Keratinocyte (primary cell): Measurements from ENCODE around the gene AHCY. TPM values are rescaled to one million over a fixed set of nuclear protein-coding genes. Genes with fewer than 3 reads are reported as not detected.

Source experiments
- DNase-seq: peaks from one replicate; pipeline ENCODE4 v3.0.0-alpha.2; 2011; ENCODE audit warnings: low read depth, missing footprints, low spot score
- FAIRE-seq: peaks from 2 replicates; lab custom pipeline; 2011; peaks lifted over from hg19 to GRCh38; lab: Jason Lieb, UNC
- H2AFZ ChIP-seq: 2 replicates; pipeline ENCODE4 v1.6.0; 2012; ENCODE audit warnings: low read length, control low read depth, inconsistent platforms; ENCODE audit not compliant: control insufficient read depth
- H3K27ac ChIP-seq: 2 replicates; pipeline ENCODE4 v1.5.1; 2011; ENCODE audit warnings: low read length; ENCODE audit not compliant: control insufficient read depth, insufficient read depth
- H3K27me3 ChIP-seq: 3 replicates; pipeline ENCODE4 v1.6.0; 2011; ENCODE audit warnings: low read length; ENCODE audit not compliant: control insufficient read depth, insufficient read depth; ENCODE audit errors: extremely low read depth
- H3K36me3 ChIP-seq, 2 experiments: 2 replicates in 1 of 2; 3 replicates in 1 of 2; pipeline ENCODE4 v1.5.1; 2011; ENCODE audit warnings: low read length in 2 of 2, mild to moderate bottlenecking in 1 of 2; ENCODE audit not compliant: control insufficient read depth in 2 of 2, insufficient read depth in 2 of 2; ENCODE audit errors: extremely low read depth in 1 of 2
- H3K4me1 ChIP-seq: 3 replicates; pipeline ENCODE4 v1.5.1; 2011; ENCODE audit warnings: low read length; ENCODE audit not compliant: control insufficient read depth, insufficient read depth; ENCODE audit errors: extremely low read depth
- H3K4me2 ChIP-seq: 3 replicates; pipeline ENCODE4 v1.6.0; 2011; ENCODE audit warnings: low read depth, low read length; ENCODE audit not compliant: control insufficient read depth, insufficient read depth; ENCODE audit errors: extremely low read depth
- H3K4me3 ChIP-seq, 3 experiments: fragments of 200-600 bp in 1 of 3; sonication (generic) in 1 of 3; 2 replicates in 2 of 3; 3 replicates in 1 of 3; pipeline ENCODE4 v1.5.1; 2011 to 2016; ENCODE audit warnings: low read length in 3 of 3, mild to moderate bottlenecking in 3 of 3, control low read depth in 2 of 3, inconsistent platforms in 1 of 3, low read depth in 1 of 3, mixed read lengths in 1 of 3, mixed run types in 1 of 3, moderate library complexity in 1 of 3; ENCODE audit not compliant: control insufficient read depth in 2 of 3, insufficient read depth in 2 of 3; ENCODE audit errors: extremely low read depth in 1 of 3
- H3K79me2 ChIP-seq: 2 replicates; pipeline ENCODE4 v1.6.0; 2012; ENCODE audit warnings: low read length; ENCODE audit not compliant: control insufficient read depth, insufficient read depth
- H3K9ac ChIP-seq: 3 replicates; pipeline ENCODE4 v1.6.0; 2011; ENCODE audit warnings: low read length; ENCODE audit not compliant: control insufficient read depth, insufficient read depth; ENCODE audit errors: extremely low read depth
- H3K9me1 ChIP-seq: 3 replicates; pipeline ENCODE4 v1.6.0; 2011; ENCODE audit warnings: low read length; ENCODE audit not compliant: control insufficient read depth, insufficient read depth; ENCODE audit errors: extremely low read depth
- H3K9me3 ChIP-seq: 2 replicates; pipeline ENCODE4 v1.5.1; 2012; ENCODE audit warnings: low read depth, low read length; ENCODE audit not compliant: control insufficient read depth
- H4K20me1 ChIP-seq: 3 replicates; pipeline ENCODE4 v1.6.0; 2011; ENCODE audit warnings: low read length; ENCODE audit not compliant: control insufficient read depth, insufficient read depth; ENCODE audit errors: extremely low read depth
- CTCF ChIP-seq, 3 experiments: IDR thresholded peaks in 1 of 3; conservative IDR thresholded peaks in 1 of 3; optimal IDR thresholded peaks in 1 of 3; 2 replicates in 2 of 3; 3 replicates in 1 of 3; pipeline versions ENCODE3 to v1.5.1; 2011; ENCODE audit warnings: low read length in 3 of 3, mild to moderate bottlenecking in 3 of 3, moderate library complexity in 2 of 3, control low read depth in 1 of 3, inconsistent platforms in 1 of 3; ENCODE audit not compliant: insufficient read depth in 2 of 3; ENCODE audit errors: extremely low read depth in 1 of 3
- EZH2 ChIP-seq: IDR thresholded peaks from one replicate; pipeline ENCODE4 v1.6.1; 2012; ENCODE audit warnings: inconsistent platforms, mild to moderate bottlenecking, low read length, moderate library complexity
- dilution Hi-C: fragments of 300-500 bp; cut with MboI; formaldehyde crosslinking; loops from one replicate; pipeline ENCODE4 v1.7.0; 2020; ENCODE audit warnings: low sequenced_read_pairs; ENCODE audit not compliant: extremely low pct_ligation_motif_present
- polyA plus RNA-seq, 5 experiments: library from polyadenylated mRNA; depleted of rRNA in 3 of 5; stranded (reverse) in 3 of 5; stranded (forward) in 1 of 5; unstranded in 1 of 5; fragments of >200 nt; gene quantifications; 1 replicate in 1 of 5; 2 replicates in 3 of 5; 3 replicates in 1 of 5; pipeline versions ENCODE4 v1.2.1 to v1.2.3, GENCODE V29; 2011 to 2012; ENCODE audit warnings: missing spikeins in 2 of 5, low read depth in 1 of 5, low replicate concordance in 1 of 5

AHCY gene
- polyA plus RNA-seq, 1 donor (not counting 4 experiments of a cell fraction or from before 2014, with no cell fraction given) = 320 TPM

GRCh38 chr20:34294563-34294962, 8.6 kb downstream of the AHCY start:
- H3K9ac ChIP-seq = no peak overlapping the region
- H3K9me1 ChIP-seq = no peaks in the 10 kb centered on the region
- peaks cover 37% of the 10 kb centered on the region for H4K20me1 ChIP-seq
- H3K79me2 ChIP-seq = peaks cover 67% of the 10 kb centered on the region
- H2AFZ ChIP-seq = no peak overlapping the region
- dilution Hi-C loops = no loop called here
- TF ChIP-seq CTCF (optimal IDR thresholded peaks at IDR 0.05 in 1 of 3, IDR thresholded peaks at IDR 0.05 in 1 of 3, conservative IDR thresholded peaks at IDR 0.05 in 1 of 3; ENCODE audit: extremely low read depth in 1 of 3, insufficient read depth in 2 of 3, low read length in 3 of 3) (no peak), EZH2 (no peak)
- FAIRE-seq = no peak
- no peak overlapping the region for H3K4me2 ChIP-seq
- H3K4me3 ChIP-seq = no peak overlapping the region
- H3K9me3 ChIP-seq = no peaks in the 10 kb centered on the region
- no peaks in the 10 kb centered on the region for H3K4me1 ChIP-seq
- no peak for DNase-seq
- peaks cover 63 to 67% of the 10 kb centered on the region in 2 experiments for H3K36me3 ChIP-seq
- H3K27ac ChIP-seq = no peak overlapping the region
- H3K27me3 ChIP-seq = no peaks in the 10 kb centered on the region

- no peaks in the 10 kb centered on the region for H3K27me3 ChIP-seq
- no peak overlapping the region for H2AFZ ChIP-seq
- peaks cover 27% of the 10 kb centered on the region for H4K20me1 ChIP-seq
- FAIRE-seq (no peak), DNase-seq (no peak)
- H3K9me3 ChIP-seq = no peaks in the 10 kb centered on the region
- H3K9ac ChIP-seq = no peak overlapping the region
- dilution Hi-C loops = no loop called here
- H3K4me2 ChIP-seq = no peak overlapping the region
- H3K79me2 ChIP-seq = peaks cover 57% of the 10 kb centered on the region
- no peak overlapping the region for H3K27ac ChIP-seq
- no peak overlapping the region for H3K4me3 ChIP-seq
- no peaks in the 10 kb centered on the region for H3K9me1 ChIP-seq
- no peaks in the 10 kb centered on the region for H3K4me1 ChIP-seq
- H3K36me3 ChIP-seq = peaks cover 58 to 64% of the 10 kb centered on the region in 2 experiments
- no peak for TF ChIP-seq EZH2
- TF ChIP-seq CTCF (optimal IDR thresholded peaks at IDR 0.05 in 1 of 3, IDR thresholded peaks at IDR 0.05 in 1 of 3, conservative IDR thresholded peaks at IDR 0.05 in 1 of 3; ENCODE audit: extremely low read depth in 1 of 3, insufficient read depth in 2 of 3, low read length in 3 of 3) = no peak
Measured at GRCh38 chr20:34293589-34293988, 9.6 kb downstream of the AHCY start.
